OCI-LY1 (cell line): ENCODE measurements around the gene GNG12.

Experiments used
- H2AFZ ChIP-seq: fragments of 200-600 bp; sonication (generic), shearing (Covaris generic); 2 replicates; pipeline ENCODE4 v1.6.0; 2014; ENCODE audit warnings: antibody characterized with exemption, mild to moderate bottlenecking, low read length
- H3F3A ChIP-seq: fragments of 200-600 bp; sonication (generic), shearing (Covaris generic); 2 replicates; pipeline ENCODE4 v1.6.0; 2014; ENCODE audit warnings: mild to moderate bottlenecking, antibody characterized with exemption, low read length, moderate library complexity; ENCODE audit not compliant: insufficient read depth
- H3K27ac ChIP-seq: fragments of 200-600 bp; sonication (generic); 2 replicates; pipeline ENCODE4 v1.5.1; 2014; ENCODE audit warnings: low read length, mixed run types, mild to moderate bottlenecking, low read depth; ENCODE audit not compliant: poor library complexity, severe bottlenecking
- H3K27me3 ChIP-seq: fragments of 200-600 bp; sonication (generic); 2 replicates; pipeline ENCODE4 v1.6.0; 2014; ENCODE audit warnings: antibody characterized with exemption, mild to moderate bottlenecking, low read length, moderate library complexity; ENCODE audit not compliant: insufficient read depth
- H3K36me3 ChIP-seq: fragments of 200-600 bp; sonication (generic); 2 replicates; pipeline ENCODE4 v1.6.1; 2014; ENCODE audit warnings: mild to moderate bottlenecking, antibody characterized with exemption, low read length, moderate library complexity, mixed read lengths; ENCODE audit not compliant: insufficient read depth
- H3K4me1 ChIP-seq: fragments of 200-600 bp; sonication (generic); 2 replicates; pipeline ENCODE4 v1.5.1; 2014; ENCODE audit warnings: mild to moderate bottlenecking, low read length, moderate library complexity; ENCODE audit not compliant: insufficient read depth, severe bottlenecking
- H3K4me2 ChIP-seq: fragments of 200-600 bp; sonication (generic), shearing (Covaris generic); 2 replicates; pipeline ENCODE4 v1.6.1; 2014; ENCODE audit warnings: low read length
- H3K4me3 ChIP-seq: fragments of 200-600 bp; sonication (generic); 2 replicates; pipeline ENCODE4 v1.5.1; 2014; ENCODE audit warnings: low read length, low read depth, mild to moderate bottlenecking, mixed read lengths; ENCODE audit not compliant: poor library complexity, severe bottlenecking
- H3K79me2 ChIP-seq: fragments of 200-600 bp; shearing (Covaris generic); 2 replicates; pipeline ENCODE4 v1.6.1; 2016; ENCODE audit warnings: mixed run types, low read length, mixed read lengths; ENCODE audit not compliant: insufficient read depth
- H3K9ac ChIP-seq: fragments of 200-600 bp; sonication (generic), shearing (Covaris generic); 2 replicates; pipeline ENCODE4 v1.6.1; 2014; ENCODE audit warnings: mild to moderate bottlenecking, low read length, mixed read lengths
- H3K9me2 ChIP-seq: fragments of 200-600 bp; sonication (generic), shearing (Covaris generic); 2 replicates; pipeline ENCODE4 v1.6.1; 2014; ENCODE audit warnings: low read depth, mild to moderate bottlenecking, low read length, mixed read lengths
- H3K9me3 ChIP-seq: fragments of 200-600 bp; shearing (Covaris generic); 2 replicates; pipeline ENCODE4 v1.6.1; 2014; ENCODE audit warnings: low read length, mixed read lengths
- H4K20me1 ChIP-seq: fragments of 200-600 bp; sonication (generic), shearing (Covaris generic); 2 replicates; pipeline ENCODE4 v1.6.0; 2016; ENCODE audit warnings: mild to moderate bottlenecking, low read length; ENCODE audit not compliant: insufficient read depth
- CTCF ChIP-seq: fragments of 200-600 bp; sonication (generic), shearing (Covaris generic); IDR thresholded peaks from 2 replicates; pipeline ENCODE4 v1.5.1; 2017; ENCODE audit warnings: mild to moderate bottlenecking, antibody characterized with exemption, low read length, moderate library complexity, mixed read lengths
- EZH2 ChIP-seq: fragments of 200-600 bp; sonication (generic), shearing (Covaris generic); IDR thresholded peaks from 2 replicates; pipeline ENCODE4 v1.8.0; 2017; ENCODE audit warnings: borderline replicate concordance, mixed run types, mild to moderate bottlenecking, antibody characterized with exemption, low read length, moderate library complexity, mixed read lengths

Gene GNG12

DNA sequence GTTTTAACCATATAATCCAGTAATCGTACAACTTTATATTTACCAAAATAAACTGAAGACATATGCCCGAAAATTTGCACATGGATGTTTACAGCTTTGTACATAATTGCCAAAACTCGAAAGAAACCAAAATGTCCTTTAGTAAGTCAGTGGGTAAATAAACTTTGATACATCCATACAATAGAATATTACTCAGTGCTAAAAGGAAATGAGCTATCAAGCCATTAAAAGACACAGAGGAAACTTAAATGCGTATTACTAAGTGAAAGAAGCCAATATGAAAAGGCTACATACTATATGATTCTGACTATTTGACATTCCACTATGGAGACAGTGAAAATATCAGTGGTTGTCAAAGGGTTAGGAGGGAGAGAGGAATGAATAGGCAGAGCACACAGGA, 23.4 kb downstream of the GNG12 start:
- Histone ChIP-seq H3K79me2 (no peaks in the 10 kb centered on the region), H2AFZ (no peak overlapping the region), H3K9me2 (no peaks in the 10 kb centered on the region), H3K4me2 (no peak overlapping the region), H3K4me1 (no peaks in the 10 kb centered on the region), H3K27ac (no peak overlapping the region), H3K36me3 (no peaks in the 10 kb centered on the region), H3K27me3 (no peaks in the 10 kb centered on the region), H3F3A (no peaks in the 10 kb centered on the region), H3K9me3 (no peaks in the 10 kb centered on the region), H3K9ac (no peak overlapping the region), H3K4me3 (no peak overlapping the region), H4K20me1 (no peaks in the 10 kb centered on the region)
- TF ChIP-seq EZH2, result no peak
- TF ChIP-seq CTCF, result no peak

DNA sequence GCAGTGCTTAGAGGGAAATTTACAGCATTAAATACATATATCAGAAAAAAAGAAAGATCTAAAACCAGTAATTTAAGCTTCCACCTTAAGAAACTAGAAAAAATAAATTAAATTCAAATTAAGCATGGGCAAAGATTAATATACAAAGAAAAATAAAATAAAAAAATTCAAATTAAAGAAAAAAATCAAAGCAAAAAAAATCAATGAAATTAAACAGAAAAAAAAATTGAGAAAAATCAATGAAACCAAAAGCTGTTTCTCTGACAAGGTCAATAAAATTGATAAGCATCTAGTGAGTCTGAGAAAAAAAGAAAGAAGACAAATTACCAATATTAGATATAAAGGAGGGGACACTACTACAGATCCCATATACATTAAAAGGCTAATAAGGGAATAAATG, 26.0 kb downstream of the GNG12 start:
- no peaks in the 10 kb centered on the region for H3F3A ChIP-seq
- no peaks in the 10 kb centered on the region for H3K4me1 ChIP-seq
- H3K27me3 ChIP-seq, result no peaks in the 10 kb centered on the region
- TF ChIP-seq CTCF (no peak), EZH2 (no peak)
- H3K79me2 ChIP-seq, result no peaks in the 10 kb centered on the region
- H3K4me2 ChIP-seq, result no peak overlapping the region
- H3K36me3 ChIP-seq, result no peaks in the 10 kb centered on the region
- no peak overlapping the region for H3K9ac ChIP-seq
- no peak overlapping the region for H3K27ac ChIP-seq
- no peaks in the 10 kb centered on the region for H4K20me1 ChIP-seq
- no peak overlapping the region for H3K4me3 ChIP-seq
- H3K9me2 ChIP-seq, result no peaks in the 10 kb centered on the region
- no peaks in the 10 kb centered on the region for H3K9me3 ChIP-seq
- no peak overlapping the region for H2AFZ ChIP-seq

DNA sequence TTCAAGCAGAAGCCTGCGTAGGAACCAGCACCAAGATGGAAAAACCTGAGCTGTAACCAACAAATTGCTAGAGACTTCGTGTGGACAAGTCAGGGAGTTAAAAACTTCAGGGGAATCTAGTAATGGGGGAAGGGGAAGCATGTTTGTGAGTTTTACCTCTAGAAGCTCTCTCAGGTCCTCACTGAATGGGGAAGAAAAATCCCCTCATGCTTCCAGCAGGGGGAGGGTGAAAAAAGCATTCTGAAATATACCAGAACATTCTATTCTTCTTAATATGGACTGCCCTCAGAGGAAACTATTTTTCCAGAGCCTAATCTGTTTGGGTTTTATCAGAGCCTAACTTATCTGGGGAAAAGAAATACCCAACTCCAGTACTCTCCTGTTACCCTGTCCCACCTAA, 28.6 kb downstream of the GNG12 start:
- H3K9me2 ChIP-seq, result no peaks in the 10 kb centered on the region
- H2AFZ ChIP-seq, result no peak overlapping the region
- H3K27ac ChIP-seq, result no peak overlapping the region
- no peak for TF ChIP-seq EZH2
- TF ChIP-seq CTCF, result no peak; the same call in 1 of the 2 replicates
- H3K4me2 ChIP-seq, result no peak overlapping the region
- H4K20me1 ChIP-seq, result no peaks in the 10 kb centered on the region
- no peak overlapping the region for H3K9ac ChIP-seq
- H3K9me3 ChIP-seq, result no peaks in the 10 kb centered on the region
- no peaks in the 10 kb centered on the region for H3K27me3 ChIP-seq
- no peaks in the 10 kb centered on the region for H3K79me2 ChIP-seq
- H3K4me1 ChIP-seq, result no peaks in the 10 kb centered on the region
- no peak overlapping the region for H3K4me3 ChIP-seq
- H3F3A ChIP-seq, result no peaks in the 10 kb centered on the region
- H3K36me3 ChIP-seq, result no peaks in the 10 kb centered on the region
